ENCODE results near the gene LRG1.

DNA sequence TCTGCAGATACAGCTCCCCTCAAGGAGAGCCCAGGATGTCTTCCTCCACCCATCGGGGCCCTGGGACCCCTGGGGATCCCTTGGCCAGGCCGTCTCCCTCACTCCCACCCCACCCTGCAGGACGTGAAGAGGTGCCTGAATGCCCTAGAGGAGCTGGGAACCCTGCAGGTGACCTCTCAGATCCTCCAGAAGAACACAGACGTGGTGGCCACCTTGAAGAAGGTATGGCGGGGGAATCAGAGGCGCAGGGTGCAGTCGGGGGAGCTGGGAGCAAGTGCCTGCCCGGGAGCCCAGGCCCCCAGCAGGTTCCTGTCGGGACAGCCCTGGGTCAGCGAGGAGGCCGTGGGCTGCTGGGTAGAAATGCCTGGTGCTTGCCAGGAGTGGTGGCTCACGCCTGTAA, 41.1 kb downstream of the LRG1 start:
- TF ChIP-seq, protein P1, sequence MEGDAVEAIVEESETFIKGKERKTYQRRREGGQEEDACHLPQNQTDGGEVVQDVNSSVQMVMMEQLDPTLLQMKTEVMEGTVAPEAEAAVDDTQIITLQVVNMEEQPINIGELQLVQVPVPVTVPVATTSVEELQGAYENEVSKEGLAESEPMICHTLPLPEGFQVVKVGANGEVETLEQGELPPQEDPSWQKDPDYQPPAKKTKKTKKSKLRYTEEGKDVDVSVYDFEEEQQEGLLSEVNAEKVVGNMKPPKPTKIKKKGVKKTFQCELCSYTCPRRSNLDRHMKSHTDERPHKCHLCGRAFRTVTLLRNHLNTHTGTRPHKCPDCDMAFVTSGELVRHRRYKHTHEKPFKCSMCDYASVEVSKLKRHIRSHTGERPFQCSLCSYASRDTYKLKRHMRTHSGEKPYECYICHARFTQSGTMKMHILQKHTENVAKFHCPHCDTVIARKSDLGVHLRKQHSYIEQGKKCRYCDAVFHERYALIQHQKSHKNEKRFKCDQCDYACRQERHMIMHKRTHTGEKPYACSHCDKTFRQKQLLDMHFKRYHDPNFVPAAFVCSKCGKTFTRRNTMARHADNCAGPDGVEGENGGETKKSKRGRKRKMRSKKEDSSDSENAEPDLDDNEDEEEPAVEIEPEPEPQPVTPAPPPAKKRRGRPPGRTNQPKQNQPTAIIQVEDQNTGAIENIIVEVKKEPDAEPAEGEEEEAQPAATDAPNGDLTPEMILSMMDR (IDR thresholded peaks at IDR 0.05; ENCODE audit: insufficient read depth, low read length, poor library complexity, severe bottlenecking), result no peak
- no peak for TF ChIP-seq EZH2phosphoT487 (conservative IDR thresholded peaks at IDR 0.05; ENCODE audit: low read length)
